ENCODE measurements around the gene PORCN. TPM values are rescaled to one million over a fixed set of nuclear protein-coding genes. Genes with fewer than 3 reads are reported as not detected.

Gene PORCN
- total RNA-seq, 2 donors from 2014 or later = 10.7 to 11.8 TPM

- DNase-seq (ENCODE audit: low spot score in 2 of 2) = no peak
- no peak for ATAC-seq
- no peaks in the 10 kb centered on the region for H3K36me3 Mint-ChIP-seq
- H3K27ac Mint-ChIP-seq = no peak overlapping the region
- H3K9me3 Mint-ChIP-seq = no peaks in the 10 kb centered on the region
These were observed 16.4 kb upstream of the PORCN start for GRCh38 chrX:48492293-48492910.

- DNase-seq (ENCODE audit: low spot score in 2 of 2) (peak in 1 of 2 donors; percentile 8), ATAC-seq (peak in 1 of 2 donors; percentile 24)
- H3K27ac Mint-ChIP-seq = no peak overlapping the region
- no peaks in the 10 kb centered on the region for H3K9me3 Mint-ChIP-seq
- no peaks in the 10 kb centered on the region for H3K36me3 Mint-ChIP-seq
These were observed 14.9 kb upstream of the PORCN start for GRCh38 chrX:48493890-48494364.

GRCh38 chrX:48496660-48497059, 12.1 kb upstream of the PORCN start:
- H3K9me3 Mint-ChIP-seq = no peaks in the 10 kb centered on the region
- no peak for ATAC-seq
- DNase-seq (ENCODE audit: low spot score in 2 of 2) = no peak
- H3K27ac Mint-ChIP-seq = no peak overlapping the region
- no peaks in the 10 kb centered on the region for H3K36me3 Mint-ChIP-seq

- ATAC-seq (no peak), DNase-seq (ENCODE audit: low spot score in 2 of 2) (no peak)
- Mint-ChIP-seq H3K36me3 (no peaks in the 10 kb centered on the region), H3K27ac (no peak overlapping the region), H3K9me3 (no peaks in the 10 kb centered on the region)
These were observed 10.9 kb upstream of the PORCN start for GRCh38 chrX:48497871-48498270.

- H3K9me3 Mint-ChIP-seq = no peaks in the 10 kb centered on the region
- no peak overlapping the region for H3K27ac Mint-ChIP-seq
- no peaks in the 10 kb centered on the region for H3K36me3 Mint-ChIP-seq
- DNase-seq (ENCODE audit: low spot score in 2 of 2) (no peak), ATAC-seq (peak in 1 of 2 donors; percentile 65)
These were observed 10.4 kb upstream of the PORCN start for GRCh38 chrX:48498374-48498809.

- DNase-seq (ENCODE audit: low spot score in 2 of 2) = no peak
- Mint-ChIP-seq H3K9me3 (no peaks in the 10 kb centered on the region), H3K27ac (no peak overlapping the region), H3K36me3 (no peaks in the 10 kb centered on the region)
- no peak for ATAC-seq
These were observed 4.5 kb upstream of the PORCN start for GRCh38 chrX:48504261-48504660.

- ATAC-seq (no peak), DNase-seq (ENCODE audit: low spot score in 2 of 2) (no peak)
- H3K9me3 Mint-ChIP-seq = no peaks in the 10 kb centered on the region
- H3K27ac Mint-ChIP-seq = no peak overlapping the region
- H3K36me3 Mint-ChIP-seq = no peaks in the 10 kb centered on the region
These were observed 3.3 kb upstream of the PORCN start for GRCh38 chrX:48505481-48505880.

- ATAC-seq (no peak), DNase-seq (ENCODE audit: low spot score in 2 of 2) (no peak)
- Mint-ChIP-seq H3K36me3 (no peaks in the 10 kb centered on the region), H3K9me3 (no peaks in the 10 kb centered on the region), H3K27ac (no peak overlapping the region)
These were observed 1.5 kb upstream of the PORCN start for GRCh38 chrX:48507246-48507645.

GRCh38 chrX:48509245-48509590, 426 bp downstream of the PORCN start:
- DNase-seq (ENCODE audit: low spot score in 2 of 2) = no peak
- Mint-ChIP-seq H3K27ac (peak overlapping the region; percentile 87 to 92), H3K9me3 (no peaks in the 10 kb centered on the region), H3K36me3 (no peaks in the 10 kb centered on the region)
- peak; percentile 22 to 43 for ATAC-seq

GRCh38 chrX:48509619-48510018, 827 bp downstream of the PORCN start:
- ATAC-seq = no peak
- Mint-ChIP-seq H3K9me3 (no peaks in the 10 kb centered on the region), H3K27ac (peak overlapping the region; percentile 87 to 92), H3K36me3 (no peaks in the 10 kb centered on the region)
- DNase-seq (ENCODE audit: low spot score in 2 of 2) = no peak

GRCh38 chrX:48511560-48511959, 2.8 kb downstream of the PORCN start:
- DNase-seq (ENCODE audit: low spot score in 2 of 2) = no peak
- Mint-ChIP-seq H3K9me3 (no peaks in the 10 kb centered on the region), H3K27ac (peak overlapping the region; percentile 12 to 29), H3K36me3 (no peaks in the 10 kb centered on the region)
- no peak for ATAC-seq

- no peak for DNase-seq (ENCODE audit: low spot score in 2 of 2)
- H3K9me3 Mint-ChIP-seq = no peaks in the 10 kb centered on the region
- no peak for ATAC-seq
- H3K27ac Mint-ChIP-seq = peak overlapping the region in 1 of 2 donors; percentile 12
- H3K36me3 Mint-ChIP-seq = no peaks in the 10 kb centered on the region
These were observed 3.7 kb downstream of the PORCN start for GRCh38 chrX:48512371-48512935.

- Mint-ChIP-seq H3K36me3 (no peaks in the 10 kb centered on the region), H3K9me3 (no peaks in the 10 kb centered on the region), H3K27ac (no peak overlapping the region)
- no peak for ATAC-seq
- DNase-seq (ENCODE audit: low spot score in 2 of 2) = no peak
These were observed 4.9 kb downstream of the PORCN start for GRCh38 chrX:48513670-48514069.

GRCh38 chrX:48514126-48514806, 5.5 kb downstream of the PORCN start:
- H3K9me3 Mint-ChIP-seq = no peaks in the 10 kb centered on the region

GRCh38 chrX:48514868-48515460, 6.2 kb downstream of the PORCN start:
- no peak for DNase-seq (ENCODE audit: low spot score in 2 of 2)
- Mint-ChIP-seq H3K27ac (peak overlapping the region in 1 of 2 donors; percentile 73), H3K9me3 (no peaks in the 10 kb centered on the region), H3K36me3 (no peaks in the 10 kb centered on the region)
- ATAC-seq = no peak

More at GRCh38 chrX:48514126-48514806, 5.5 kb downstream of the PORCN start:
- ATAC-seq = no peak
- DNase-seq (ENCODE audit: low spot score in 2 of 2) = no peak
- H3K36me3 Mint-ChIP-seq = no peaks in the 10 kb centered on the region
- no peak overlapping the region for H3K27ac Mint-ChIP-seq

- DNase-seq (ENCODE audit: low spot score in 2 of 2) (no peak), ATAC-seq (no peak)
- Mint-ChIP-seq H3K9me3 (peaks cover 0 to 3% of the 10 kb centered on the region in 2 donors), H3K27ac (no peak overlapping the region), H3K36me3 (peaks cover 0 to 3% of the 10 kb centered on the region in 2 donors)
These were observed 7.0 kb downstream of the PORCN start for GRCh38 chrX:48515842-48516241.

- ATAC-seq (no peak), DNase-seq (ENCODE audit: low spot score in 2 of 2) (no peak)
- H3K27ac Mint-ChIP-seq = peak overlapping the region in 1 of 2 donors; percentile 65
- H3K9me3 Mint-ChIP-seq = peaks cover 0 to 3% of the 10 kb centered on the region in 2 donors
- H3K36me3 Mint-ChIP-seq = peaks cover 0 to 5% of the 10 kb centered on the region in 2 donors
These were observed 7.5 kb downstream of the PORCN start for GRCh38 chrX:48516285-48516684.
